ENCODE measurements around the gene FRAS1.

DNA sequence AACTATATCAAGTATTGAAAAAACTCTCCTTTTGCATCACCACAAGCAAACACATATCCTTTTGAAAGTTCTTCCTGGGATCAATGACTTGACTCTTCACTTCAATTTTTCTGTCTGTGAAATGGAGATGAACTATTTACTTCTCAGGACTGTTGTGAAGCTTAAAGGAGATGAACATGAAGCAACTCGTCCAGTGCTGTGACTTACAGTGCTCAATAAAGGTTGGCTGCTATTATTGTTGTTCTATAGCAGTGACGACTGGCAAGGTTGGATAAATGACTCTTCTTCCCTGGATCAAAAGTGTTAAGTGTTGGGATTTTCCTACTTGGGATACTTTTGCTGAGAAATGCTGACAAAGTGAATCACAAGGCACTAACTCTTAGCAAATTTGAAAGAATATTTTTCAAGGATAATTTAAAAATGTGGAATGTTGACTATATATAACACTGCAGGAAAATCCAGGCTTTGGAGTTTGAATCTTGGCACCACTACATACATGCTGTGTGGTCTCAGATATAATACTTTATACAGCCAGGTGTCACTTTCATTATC, 13.7 kb downstream of the FRAS1 start:
- TF ChIP-seq POLR2A (IDR thresholded peaks at IDR 0.05; ENCODE audit: control extremely low read depth in 1 of 2, low read depth in 2 of 2, low read length in 2 of 2) (no peak), TCF12 (IDR thresholded peaks at IDR 0.05; ENCODE audit: low read depth, low read length) (no peak), CHD2 (IDR thresholded peaks at IDR 0.05; ENCODE audit: low read length) (no peak), MAFK (IDR thresholded peaks at IDR 0.05; ENCODE audit: low read depth, low read length) (no peak)

All from H1 (cell line).